GM18909 (cell line): Measurements from ENCODE around the gene NPNT.

Source experiments
- ATAC-seq: cut with Tn5 transposase; IDR thresholded peaks from one replicate; pipeline ENCODE4 v1.9.1; 2021; ENCODE audit warnings: mild to moderate bottlenecking; ENCODE audit not compliant: unreplicated experiment, poor library complexity

The NPNT gene

GRCh38 chr4:106011387-106011786 lies 116.1 kb downstream of the NPNT start:
- no peak for ATAC-seq

GRCh38 chr4:106017975-106018374 lies 122.7 kb downstream of the NPNT start:
- no peak for ATAC-seq

GRCh38 chr4:106019771-106020170 lies 124.5 kb downstream of the NPNT start:
- ATAC-seq = no peak
